H1 (cell line): Measurements from ENCODE around the gene LTBP3. TPM values are rescaled to one million over a fixed set of nuclear protein-coding genes. Genes with fewer than 3 reads are reported as not detected.

Experiments used
- ASH2L ChIP-seq: fragments of 200-600, 300-600 bp; sonication (generic); IDR thresholded peaks from one replicate; pipeline ENCODE4 v1.7.1; 2017; ENCODE audit warnings: low read length
- CBX5 ChIP-seq: fragments of 300-800, 300-1000 bp; sonication (generic); IDR thresholded peaks from 2 replicates; pipeline ENCODE4 v1.7.1; 2016; ENCODE audit warnings: antibody characterized with exemption, low read length, low read depth
- GABPA ChIP-seq: IDR thresholded peaks from 2 replicates; pipeline ENCODE4 v1.6.1; 2011; ENCODE audit warnings: mild to moderate bottlenecking, low read length, moderate library complexity, borderline replicate concordance; ENCODE audit not compliant: insufficient read depth
- GTF2F1 ChIP-seq: IDR thresholded peaks from 2 replicates; pipeline ENCODE4 v1.6.1; 2012; ENCODE audit warnings: low read depth, low read length, improper control_type of control experiment, borderline replicate concordance
- JUND ChIP-seq: IDR thresholded peaks from 2 replicates; pipeline ENCODE4 v1.6.1; 2011; ENCODE audit warnings: mild to moderate bottlenecking, improper control_type of control experiment, low read length
- NANOG ChIP-seq: IDR thresholded peaks from 2 replicates; pipeline ENCODE4 v1.6.1; 2011; ENCODE audit warnings: low read length, low read depth, mild to moderate bottlenecking, inconsistent platforms; ENCODE audit not compliant: insufficient read depth, poor library complexity, severe bottlenecking
- SIN3A ChIP-seq, 2 experiments: IDR thresholded peaks in 1 of 2; conservative IDR thresholded peaks in 1 of 2; 2 replicates each; pipeline ENCODE4 v1.6.1; 2011 to 2012; ENCODE audit warnings: low read length in 2 of 2, improper control_type of control experiment in 1 of 2, low read depth in 1 of 2, mild to moderate bottlenecking in 1 of 2
- SIX5 ChIP-seq: IDR thresholded peaks from 2 replicates; pipeline ENCODE4 v1.6.1; 2011; ENCODE audit warnings: mild to moderate bottlenecking, low read depth, low read length
- SUZ12 ChIP-seq: fragments of 200-600 bp; sonication (generic); IDR thresholded peaks from 2 replicates; pipeline ENCODE4 v1.6.1; 2012; ENCODE audit warnings: mild to moderate bottlenecking, inconsistent platforms, low read length, moderate library complexity, mixed read lengths
- TAF1 ChIP-seq: IDR thresholded peaks from 2 replicates; pipeline ENCODE4 v1.6.1; 2011; ENCODE audit warnings: mild to moderate bottlenecking, low read depth, low read length
- TAF7 ChIP-seq: optimal IDR thresholded peaks from 2 replicates; pipeline ENCODE3; 2011; ENCODE audit warnings: low read depth, mild to moderate bottlenecking, inconsistent platforms, low read length, moderate library complexity, borderline replicate concordance
- TEAD4 ChIP-seq: IDR thresholded peaks from 2 replicates; pipeline ENCODE4 v1.6.1; 2012; ENCODE audit warnings: low read depth, low read length, inconsistent platforms, mixed read lengths
- polyA plus RNA-seq, 7 experiments: library from polyadenylated mRNA; depleted of rRNA in 3 of 7; stranded (reverse) in 5 of 7; unstranded in 2 of 7; fragments of >200 nt in 5 of 7; fragments of 200-250 nt in 2 of 7; gene quantifications; 1 replicate in 5 of 7; 2 replicates in 1 of 7; 4 replicates in 1 of 7; pipeline versions ENCODE4 v1.2.1 to v1.2.3, GENCODE V29; 2011 to 2013; ENCODE audit warnings: missing spikeins in 2 of 7, mixed read lengths in 2 of 7
- total RNA-seq: library from RNA; stranded (reverse); fragmentation: NEBNext Ultra II Directional; extraction: Animal tissue kit (Norgen Biotek cat#: 25700); gene quantifications from 2 replicates; pipeline ENCODE4 v1.2.1, GENCODE V29; 2021
- TF ChIP-seq, protein P1 (sequence below): IDR thresholded peaks from 2 replicates; pipeline ENCODE4 v1.6.1; 2012; ENCODE audit warnings: low read length, inconsistent platforms

Gene LTBP3
- total and polyA plus RNA-seq, 2 of the 8 experiments (the other 6 are each of a cell fraction or from before 2014, with no cell fraction given) = 12.8 to 17.8 TPM

DNA sequence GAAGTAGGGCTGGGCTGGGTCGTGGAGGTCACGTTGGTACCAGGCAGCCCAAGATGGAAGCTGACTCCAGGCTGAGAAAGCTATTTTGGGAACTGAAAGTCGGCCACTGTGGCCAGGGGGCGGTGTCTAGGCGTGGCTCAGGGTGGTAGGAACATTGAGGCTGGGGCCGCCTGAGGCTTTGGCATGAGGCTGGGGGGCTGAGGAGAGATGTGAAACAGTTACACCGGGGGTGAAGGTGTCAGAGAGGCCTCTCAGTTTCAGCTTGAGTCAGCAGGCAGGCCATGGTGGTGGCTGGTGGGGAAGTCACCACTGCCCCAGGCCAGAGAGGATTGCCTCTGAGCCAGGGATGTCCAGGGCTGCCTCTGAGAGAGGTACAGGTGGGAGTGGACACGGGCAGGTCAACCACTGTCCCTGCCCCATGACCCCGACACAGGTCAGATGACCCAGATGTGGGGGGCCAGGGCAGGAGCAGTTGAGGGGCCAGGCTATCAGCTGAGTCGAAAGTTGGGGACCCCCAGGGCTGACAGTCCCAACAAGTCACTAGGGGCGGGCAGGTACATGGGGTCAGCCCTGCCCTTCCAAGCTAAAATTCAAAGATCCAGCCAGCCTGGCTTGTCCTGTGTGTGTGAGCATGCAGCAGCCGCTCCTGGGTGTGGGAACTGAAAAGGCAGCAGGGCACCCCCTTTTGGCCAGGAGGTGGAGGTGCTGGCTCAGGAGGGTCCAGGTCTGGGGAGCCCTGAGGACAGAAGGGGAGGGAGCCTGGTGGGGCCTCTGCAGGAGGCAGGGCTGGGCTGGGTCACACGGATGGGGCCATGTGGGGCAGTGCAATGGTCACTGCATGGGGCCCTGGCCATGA, 30.3 kb upstream of the LTBP3 start (continued):
- no peak for TF ChIP-seq JUND
- TF ChIP-seq NANOG = no peak
- TF ChIP-seq SIN3A (conservative IDR thresholded peaks at IDR 0.05 in 1 of 2, IDR thresholded peaks at IDR 0.05 in 1 of 2; ENCODE audit: low read depth in 1 of 2, low read length in 2 of 2) = 0 out of 4 replicates have a peak, but pooled peaks of 1 of the 2 experiments have one; percentile 34
- no peak for TF ChIP-seq GABPA
- TF ChIP-seq SIX5 = no peak
- TF ChIP-seq, protein P1, sequence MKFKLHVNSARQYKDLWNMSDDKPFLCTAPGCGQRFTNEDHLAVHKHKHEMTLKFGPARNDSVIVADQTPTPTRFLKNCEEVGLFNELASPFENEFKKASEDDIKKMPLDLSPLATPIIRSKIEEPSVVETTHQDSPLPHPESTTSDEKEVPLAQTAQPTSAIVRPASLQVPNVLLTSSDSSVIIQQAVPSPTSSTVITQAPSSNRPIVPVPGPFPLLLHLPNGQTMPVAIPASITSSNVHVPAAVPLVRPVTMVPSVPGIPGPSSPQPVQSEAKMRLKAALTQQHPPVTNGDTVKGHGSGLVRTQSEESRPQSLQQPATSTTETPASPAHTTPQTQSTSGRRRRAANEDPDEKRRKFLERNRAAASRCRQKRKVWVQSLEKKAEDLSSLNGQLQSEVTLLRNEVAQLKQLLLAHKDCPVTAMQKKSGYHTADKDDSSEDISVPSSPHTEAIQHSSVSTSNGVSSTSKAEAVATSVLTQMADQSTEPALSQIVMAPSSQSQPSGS = no peak
- no peak for TF ChIP-seq TEAD4
- TF ChIP-seq TAF1 = no peak
- TF ChIP-seq ASH2L = no peak
- TF ChIP-seq TAF7 = no peak
- no peak for TF ChIP-seq CBX5
- TF ChIP-seq SUZ12 = 0 out of 2 replicates have a peak, but pooled peaks have one; percentile 0
- no peak for TF ChIP-seq GTF2F1
